ENCODE results near the gene SPTAN1. TPM values are rescaled to one million over a fixed set of nuclear protein-coding genes. Genes with fewer than 3 reads are reported as not detected.
A peak's percentile ranks its signal among the peaks of the same experiment; 100 is the strongest.
"Not testable (repeated sequence)": the region's sequence is repeated elsewhere in the genome, so short reads cannot be mapped to it uniquely, and the experiment has no call there.

Gene SPTAN1
- total RNA-seq, 1 donor from 2014 or later: 263 TPM

DNA sequence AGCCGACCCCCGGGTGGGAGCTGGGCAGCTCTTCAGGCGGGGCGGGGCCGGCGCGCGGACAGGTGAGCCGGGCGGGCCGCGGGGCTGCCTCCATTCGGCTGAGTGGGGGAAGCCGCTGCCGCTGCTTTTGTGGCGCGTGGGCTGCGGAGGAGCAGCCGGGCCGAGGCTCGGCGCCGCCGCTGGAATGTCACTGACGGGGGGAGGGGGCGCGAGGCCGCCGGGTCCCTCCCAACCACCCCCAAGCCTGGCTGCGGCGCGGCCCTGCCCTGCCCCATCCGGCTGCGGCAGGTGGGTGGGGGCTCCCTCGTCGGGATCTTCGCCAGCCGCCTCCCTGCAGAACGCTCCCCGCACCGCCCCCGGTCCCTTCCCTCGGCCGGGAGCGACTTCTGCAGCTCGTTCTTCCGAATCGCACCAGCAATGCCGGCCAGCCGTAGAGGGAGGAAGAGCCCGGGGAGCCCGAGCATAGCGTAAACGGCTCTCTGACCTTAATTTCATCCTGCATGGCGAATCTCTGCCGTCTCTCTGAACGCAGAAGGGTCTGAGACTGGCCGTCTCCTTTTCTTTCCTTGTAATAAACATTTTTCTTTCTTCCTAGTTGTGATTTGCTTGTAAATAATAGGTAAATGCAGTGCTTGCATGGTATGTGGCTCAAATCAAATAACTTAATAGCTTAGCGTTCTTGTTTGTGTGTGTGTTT is 505 bp downstream of the SPTAN1 start:
- peak; percentile 50 for DNase-seq (ENCODE audit: low spot score)

GRCh38 chr9:128553728-128554127 is 1.3 kb downstream of the SPTAN1 start:
- DNase-seq (ENCODE audit: low spot score): peak; percentile 75

GRCh38 chr9:128554155-128554862 is 1.9 kb downstream of the SPTAN1 start:
- peak; percentile 92 for DNase-seq (ENCODE audit: low spot score)

DNA sequence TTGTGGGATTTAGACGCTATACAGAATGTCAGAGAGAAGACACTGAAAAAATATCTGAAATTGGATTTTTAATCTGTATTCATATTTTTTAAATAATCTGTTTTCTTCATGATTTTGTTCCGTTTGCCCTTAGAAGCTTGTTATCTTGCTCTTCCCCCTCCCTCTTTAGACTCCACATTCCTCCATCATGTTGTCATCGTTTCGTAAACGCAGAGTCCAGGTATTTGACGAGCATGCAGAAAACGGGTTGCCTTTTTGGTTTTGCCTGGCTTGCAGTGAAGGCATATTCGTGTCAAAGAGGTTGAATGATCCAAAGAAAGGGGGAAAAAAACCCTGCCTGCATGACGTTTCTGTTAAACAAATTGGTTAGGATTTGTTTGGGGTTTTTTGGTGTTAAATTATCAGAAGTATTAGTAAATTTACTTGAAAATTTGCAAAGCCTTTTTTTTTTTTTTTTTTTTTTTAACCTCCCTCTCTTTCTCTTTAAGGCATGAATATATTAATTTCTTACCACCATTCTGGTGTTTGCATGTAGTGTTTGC is 2.9 kb downstream of the SPTAN1 start:
- peak; percentile 82 for DNase-seq (ENCODE audit: low spot score)

DNA sequence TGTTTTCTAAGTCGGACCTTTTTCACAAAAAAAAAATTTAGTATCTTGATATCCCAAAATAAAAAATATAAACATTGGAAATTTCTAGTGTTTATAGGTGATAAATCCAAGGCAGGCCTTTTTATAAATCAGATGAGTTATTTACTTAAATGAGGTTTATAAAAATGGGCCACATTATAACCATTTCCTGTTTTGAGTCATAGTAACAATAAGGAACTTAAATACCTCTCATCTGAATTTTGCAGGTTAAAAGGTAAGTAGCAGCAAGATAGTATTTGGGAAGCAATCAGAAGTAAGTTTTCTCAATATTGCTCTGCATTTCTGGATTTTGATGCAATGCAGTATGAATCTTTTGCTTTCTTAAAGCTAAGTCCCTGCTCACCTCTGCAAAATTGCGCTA is 3.9 kb downstream of the SPTAN1 start:
- DNase-seq (ENCODE audit: low spot score): no peak

- no peak for DNase-seq (ENCODE audit: low spot score)
Observed at GRCh38 chr9:128556926-128557634, 4.7 kb downstream of the SPTAN1 start.

DNA sequence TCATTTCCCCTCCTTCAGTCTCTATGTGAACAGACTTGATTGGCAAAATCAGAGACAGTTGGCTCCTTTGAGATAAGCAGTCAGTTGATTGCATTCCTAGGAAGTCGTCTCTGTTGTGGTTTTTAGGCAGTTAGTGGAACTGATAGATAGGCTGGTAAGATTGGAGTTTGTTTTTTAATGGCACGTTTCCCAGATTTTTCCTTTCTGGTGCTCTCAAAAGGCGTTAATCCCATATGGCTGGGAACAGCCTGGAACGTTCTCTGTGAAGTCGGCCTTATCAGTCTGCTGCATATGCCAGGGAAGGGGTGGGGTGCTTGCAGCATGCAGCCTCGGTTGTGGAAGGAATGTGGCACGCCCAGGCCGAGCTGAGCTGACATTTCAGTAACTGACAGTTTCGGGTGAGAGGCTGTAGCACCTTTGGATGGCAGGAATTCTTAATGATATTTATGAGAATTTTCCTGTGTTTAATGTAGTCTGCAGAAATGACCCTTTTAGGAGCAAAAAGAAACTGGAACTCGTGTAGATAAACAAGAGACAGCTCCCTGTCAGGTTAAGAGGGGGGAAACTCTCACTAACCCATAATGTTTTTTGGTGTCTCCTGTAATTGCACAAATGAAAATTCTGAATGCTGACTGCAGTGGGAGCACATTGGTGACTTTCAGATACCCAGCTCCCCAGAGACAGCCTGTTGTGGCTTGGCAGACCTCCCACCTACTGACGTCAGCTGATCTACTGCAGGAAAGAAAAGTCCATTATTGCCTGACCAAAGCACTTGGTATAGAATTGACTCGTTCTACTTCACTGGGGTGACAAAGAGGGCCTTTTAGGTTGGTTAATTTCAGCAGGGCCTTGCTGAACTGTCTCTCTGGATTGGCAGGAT is 6.3 kb downstream of the SPTAN1 start:
- peak; percentile 96 for DNase-seq (ENCODE audit: low spot score)

- DNase-seq (ENCODE audit: low spot score): no peak
Observed at GRCh38 chr9:128565578-128565977, 13.2 kb downstream of the SPTAN1 start.

DNA sequence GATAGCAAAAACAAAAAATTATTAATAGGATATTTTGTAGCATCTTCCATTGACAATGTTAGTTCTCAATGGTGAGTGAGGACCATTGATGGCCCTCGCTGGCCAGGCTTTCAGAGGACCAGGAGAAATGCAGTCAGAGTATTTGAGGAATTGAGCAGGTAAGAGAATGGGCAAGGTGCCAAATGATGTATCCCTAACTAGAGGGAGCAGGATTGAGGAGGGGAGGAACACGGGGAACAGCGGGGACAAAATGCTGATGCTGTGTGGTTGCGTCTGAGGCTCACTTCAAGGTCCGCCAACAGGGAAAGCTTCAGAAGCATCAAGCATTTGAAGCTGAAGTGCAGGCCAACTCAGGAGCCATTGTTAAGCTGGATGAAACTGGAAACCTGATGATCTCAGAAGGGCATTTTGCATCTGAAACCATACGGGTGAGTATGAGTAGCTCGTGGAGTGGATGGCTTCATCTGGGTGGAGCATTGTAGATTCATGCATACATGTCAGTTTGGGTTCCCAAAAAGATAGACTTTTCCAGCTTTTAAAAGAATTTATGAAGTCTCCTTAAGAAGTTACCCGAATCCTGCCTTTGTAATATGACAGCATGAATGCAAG is 16.2 kb downstream of the SPTAN1 start:
- no peak for DNase-seq (ENCODE audit: low spot score)

- DNase-seq (ENCODE audit: low spot score): peak; percentile 77
Observed at GRCh38 chr9:128575469-128575868, 23.1 kb downstream of the SPTAN1 start.

- DNase-seq (ENCODE audit: low spot score): no peak
Observed at GRCh38 chr9:128575916-128576315, 23.5 kb downstream of the SPTAN1 start.

- DNase-seq (ENCODE audit: low spot score): no peak
Observed at GRCh38 chr9:128577206-128577605, 24.8 kb downstream of the SPTAN1 start.

DNA sequence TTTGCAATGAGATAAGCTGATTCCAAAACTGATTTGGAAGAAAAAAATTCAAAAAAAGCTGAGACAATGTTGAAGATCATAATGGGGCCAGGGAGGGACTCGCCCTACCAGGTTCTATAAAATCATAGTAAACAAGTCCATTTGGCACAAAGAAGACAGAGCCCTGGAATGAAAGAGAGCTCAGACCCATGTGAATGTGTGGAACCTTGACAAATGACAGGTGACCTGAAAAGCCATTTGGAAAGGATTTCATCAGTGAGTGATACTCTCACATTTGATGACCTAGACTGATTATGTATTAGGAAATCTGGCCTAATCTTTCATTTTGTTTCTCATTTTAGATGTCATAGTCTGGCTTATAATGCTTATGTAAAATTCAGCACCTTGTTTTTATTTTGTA is 26.8 kb downstream of the SPTAN1 start:
- DNase-seq (ENCODE audit: low spot score): no peak

DNA sequence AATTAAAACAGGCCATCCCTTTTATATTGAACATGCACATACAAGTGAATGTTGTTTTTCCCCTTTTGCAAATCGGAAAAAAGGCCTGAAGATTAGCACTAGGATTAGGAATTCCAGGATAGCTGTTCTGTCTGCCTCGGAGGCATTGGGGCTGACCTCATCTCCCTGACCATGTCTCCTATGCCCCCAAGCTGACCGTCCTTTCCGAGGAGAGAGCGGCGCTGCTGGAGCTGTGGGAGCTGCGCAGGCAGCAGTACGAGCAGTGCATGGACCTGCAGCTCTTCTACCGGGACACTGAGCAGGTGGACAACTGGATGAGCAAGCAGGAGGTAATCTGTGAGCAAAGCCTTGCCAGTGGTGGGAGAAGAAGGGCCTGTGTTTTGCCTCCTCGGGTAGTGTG is 28.3 kb downstream of the SPTAN1 start:
- DNase-seq (ENCODE audit: low spot score): no peak

GRCh38 chr9:128585155-128585554 is 32.8 kb downstream of the SPTAN1 start:
- DNase-seq (ENCODE audit: low spot score): not testable (repeated sequence)

DNA sequence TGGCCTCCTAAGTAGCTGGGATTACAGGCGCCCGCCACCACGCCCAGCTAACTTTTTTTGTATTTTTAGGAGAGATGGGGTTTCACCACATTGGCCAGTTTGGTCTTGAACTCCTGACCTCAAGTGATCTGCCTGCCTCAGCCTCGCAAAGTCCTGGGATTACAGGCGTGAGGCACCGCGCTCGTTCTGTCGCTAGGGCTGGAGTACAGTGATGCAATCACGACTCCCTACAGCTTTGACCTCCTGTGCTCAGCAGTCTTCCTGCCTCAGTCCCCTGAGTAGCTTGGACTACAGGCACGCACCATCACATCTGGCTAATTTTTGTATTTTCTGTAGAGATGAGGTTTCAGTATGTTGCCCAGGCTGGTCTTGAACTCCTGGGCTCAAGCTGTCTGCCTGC is 34.5 kb downstream of the SPTAN1 start:
- not testable (repeated sequence) for DNase-seq (ENCODE audit: low spot score)

DNA sequence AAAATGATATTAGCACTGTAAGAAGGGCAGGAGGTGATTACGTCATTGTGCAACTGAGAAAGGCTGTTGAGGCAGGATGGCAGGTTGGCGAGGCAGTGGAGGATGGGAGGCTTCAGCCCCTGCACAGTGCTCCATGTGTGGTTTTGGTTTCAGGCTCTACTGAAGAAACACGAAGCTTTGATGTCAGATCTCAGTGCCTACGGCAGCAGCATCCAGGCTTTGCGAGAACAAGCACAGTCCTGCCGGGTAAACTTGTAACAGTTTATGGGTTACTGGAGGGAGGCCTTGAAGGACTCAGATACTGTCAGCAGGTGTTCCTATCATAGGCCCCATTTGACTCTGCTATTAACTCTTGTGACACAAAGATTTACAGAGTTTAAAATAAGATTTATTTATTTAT is 35.1 kb downstream of the SPTAN1 start:
- DNase-seq (ENCODE audit: low spot score): no peak

DNA sequence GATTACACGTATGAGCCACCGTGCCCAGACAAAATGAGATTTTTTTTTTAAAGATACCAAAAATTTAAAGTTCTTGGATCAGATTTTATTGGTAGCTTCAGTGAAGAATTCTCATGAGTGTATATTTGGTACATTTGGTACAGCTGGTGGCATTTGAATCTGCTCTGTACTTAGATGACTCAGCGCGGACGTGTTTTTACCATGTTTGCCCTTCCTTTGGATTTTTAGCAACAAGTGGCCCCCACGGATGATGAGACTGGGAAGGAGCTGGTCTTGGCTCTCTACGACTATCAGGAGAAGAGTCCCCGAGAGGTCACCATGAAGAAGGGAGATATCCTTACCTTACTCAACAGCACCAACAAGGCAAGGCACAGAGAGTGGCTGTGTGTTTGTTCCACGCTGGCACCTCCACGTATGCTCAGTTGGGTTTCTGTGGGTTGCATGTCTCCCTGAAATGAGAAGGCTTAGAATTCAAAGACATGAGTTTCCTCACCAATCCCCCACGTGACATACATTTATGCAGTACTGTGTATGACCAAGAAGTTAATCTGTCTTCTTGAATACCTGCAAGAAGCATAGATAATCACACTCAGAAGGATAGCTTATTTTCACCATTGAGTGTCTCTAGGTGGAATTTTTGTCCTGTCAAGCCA is 36.3 kb downstream of the SPTAN1 start:
- no peak for DNase-seq (ENCODE audit: low spot score)

- no peak for DNase-seq (ENCODE audit: low spot score)
Observed at GRCh38 chr9:128593039-128593438, 40.7 kb downstream of the SPTAN1 start.

- DNase-seq (ENCODE audit: low spot score): no peak
Observed at GRCh38 chr9:128593856-128594255, 41.5 kb downstream of the SPTAN1 start.

Measured in umbilical cord (tissue), 2 donors.